GM23248 (cell line): ENCODE measurements around the gene ATG9B. TPM values are rescaled to one million over a fixed set of nuclear protein-coding genes. Genes with fewer than 3 reads are reported as not detected.

Experiments
- DNase-seq: peaks from one replicate; pipeline ENCODE4 v3.0.0-alpha.2; 2015
- H2AFZ ChIP-seq: fragments of 200-600 bp; sonication (generic); 2 replicates; pipeline ENCODE4 v1.6.1; 2016; ENCODE audit warnings: antibody characterized with exemption
- H3F3A ChIP-seq: fragments of 200-600 bp; sonication (generic); 2 replicates; pipeline ENCODE4 v1.6.1; 2016; ENCODE audit warnings: mild to moderate bottlenecking, antibody characterized with exemption, mixed run types; ENCODE audit not compliant: insufficient read depth
- H3K27ac ChIP-seq: fragments of 200-600 bp; sonication (generic); 2 replicates; pipeline ENCODE4 v1.5.1; 2016; ENCODE audit warnings: mild to moderate bottlenecking
- H3K27me3 ChIP-seq: fragments of 200-600 bp; sonication (generic); replicated peaks from 2 replicates; pipeline ENCODE4 v1.6.1; 2016; ENCODE audit warnings: mild to moderate bottlenecking; ENCODE audit not compliant: insufficient read depth
- H3K36me3 ChIP-seq: fragments of 200-600 bp; sonication (generic); 2 replicates; pipeline ENCODE4 v1.6.1; 2016; ENCODE audit warnings: low read depth, mild to moderate bottlenecking
- H3K4me1 ChIP-seq: fragments of 200-600 bp; sonication (generic); 2 replicates; pipeline ENCODE4 v1.6.1; 2016; ENCODE audit warnings: mild to moderate bottlenecking; ENCODE audit not compliant: insufficient read depth
- H3K4me2 ChIP-seq: fragments of 200-600 bp; sonication (generic); one replicate; pipeline ENCODE4 v1.6.1; 2016; ENCODE audit warnings: mild to moderate bottlenecking; ENCODE audit not compliant: unreplicated experiment
- H3K4me3 ChIP-seq: fragments of 200-600 bp; sonication (generic); 2 replicates; pipeline ENCODE4 v1.5.1; 2016; ENCODE audit warnings: mild to moderate bottlenecking
- H3K79me2 ChIP-seq: fragments of 200-600 bp; sonication (generic); 2 replicates; pipeline ENCODE4 v1.6.1; 2016; ENCODE audit warnings: mild to moderate bottlenecking; ENCODE audit not compliant: insufficient read depth
- H3K9ac ChIP-seq: fragments of 200-600 bp; sonication (generic); 2 replicates; pipeline ENCODE4 v1.6.1; 2016; ENCODE audit warnings: mild to moderate bottlenecking
- H3K9me2 ChIP-seq: fragments of 200-600 bp; sonication (generic); 2 replicates; pipeline ENCODE4 v1.6.1; 2016; ENCODE audit warnings: mixed run types, mild to moderate bottlenecking, moderate library complexity; ENCODE audit not compliant: insufficient read depth
- H3K9me3 ChIP-seq: fragments of 200-600 bp; sonication (generic); one replicate; pipeline ENCODE4 v1.6.1; 2017; ENCODE audit warnings: low read depth
- H4K20me1 ChIP-seq: fragments of 200-600 bp; sonication (generic); 2 replicates; pipeline ENCODE4 v1.6.0; 2016; ENCODE audit not compliant: insufficient read depth
- EZH2 ChIP-seq: fragments of 200-600 bp; sonication (generic); IDR thresholded peaks from 2 replicates; pipeline ENCODE4 v1.6.1; 2018; ENCODE audit warnings: antibody characterized with exemption, mild to moderate bottlenecking; ENCODE audit not compliant: insufficient read depth, poor library complexity, severe bottlenecking
- EZH2phosphoT487 ChIP-seq: fragments of 200-600 bp; sonication (generic); IDR thresholded peaks from 2 replicates; pipeline ENCODE4 v1.6.1; 2018; ENCODE audit warnings: antibody characterized with exemption, moderate library complexity, mild to moderate bottlenecking, low read depth; ENCODE audit not compliant: insufficient read depth
- WGBS, 2 experiments: methylation state at CpG; one replicate each; pipeline ENCODE4 v1.1.6; 2015 to 2017; ENCODE audit warnings: low lambda C conversion rate in 2 of 2, low coverage in 1 of 2; ENCODE audit errors: missing lambda C conversion rate in 2 of 2; 5-methylcytosine and 5-hydroxymethylcytosine counted together
- in situ Hi-C: fragments of 300-500 bp; cut with MboI; formaldehyde crosslinking; loops from 2 replicates; pipeline ENCODE4 v1.15.0; 2020
- polyA plus RNA-seq: library from polyadenylated mRNA; unstranded; fragments of >200 nt; fragmentation: Nextera tagmentation; extraction: Ambion mirVana; gene quantifications from 2 replicates; pipeline ENCODE4 v1.2.1, GENCODE V29; 2016
- total RNA-seq: library from RNA; depleted of rRNA; stranded (reverse); fragments of >200 nt; shearing (Covaris generic); gene quantifications from 2 replicates; pipeline ENCODE4 v1.2.3, GENCODE V29; 2014

The ATG9B gene
- total and polyA plus RNA-seq, 2 experiments from 2014 or later, result 0.79 TPM; not detected in 1

- H3K9me2 ChIP-seq, result no peaks in the 10 kb centered on the region
- no peak overlapping the region for H3K9ac ChIP-seq
- in situ Hi-C loops, result no loop called here
- TF ChIP-seq EZH2phosphoT487 (no peak), EZH2 (no peak)
- no peaks in the 10 kb centered on the region for H4K20me1 ChIP-seq
- H3K27me3 ChIP-seq, result no peaks in the 10 kb centered on the region
- no peaks in the 10 kb centered on the region for H3F3A ChIP-seq
- H3K4me3 ChIP-seq, result no peak overlapping the region
- no peak overlapping the region for H3K27ac ChIP-seq
- H2AFZ ChIP-seq, result no peak overlapping the region
- H3K79me2 ChIP-seq, result peaks cover 18% of the 10 kb centered on the region
- H3K36me3 ChIP-seq, result no peaks in the 10 kb centered on the region
- no peak overlapping the region for H3K4me2 ChIP-seq
- H3K4me1 ChIP-seq, result peaks cover 10% of the 10 kb centered on the region; the same call in 1 of the 2 replicates
- H3K9me3 ChIP-seq, result no peaks in the 10 kb centered on the region
- 61% methylated on average over 4 of the region's 4 CpGs for WGBS, 2 experiments
- peak; percentile 56 for DNase-seq
Measured at GRCh38 chr7:151025924-151026671, 1.8 kb upstream of the ATG9B start.

GRCh38 chr7:151023232-151023631 is 1.1 kb downstream of the ATG9B start:
- H3K4me3 ChIP-seq, result no peak overlapping the region
- H3K9me3 ChIP-seq, result no peaks in the 10 kb centered on the region
- H3K9me2 ChIP-seq, result no peaks in the 10 kb centered on the region
- WGBS, 2 experiments, result 64 to 69% methylated on average over 10 of the region's 10 CpGs
- no peaks in the 10 kb centered on the region for H4K20me1 ChIP-seq
- H3K79me2 ChIP-seq, result no peaks in the 10 kb centered on the region
- no peaks in the 10 kb centered on the region for H3K36me3 ChIP-seq
- H3K9ac ChIP-seq, result no peak overlapping the region
- DNase-seq, result no peak
- H3K4me2 ChIP-seq, result no peak overlapping the region
- H3F3A ChIP-seq, result no peaks in the 10 kb centered on the region
- H3K4me1 ChIP-seq, result 0 out of 2 replicates have a peak, but pooled peaks cover 3% of the 10 kb centered on the region
- no peak for TF ChIP-seq EZH2phosphoT487
- TF ChIP-seq EZH2, result no peak
- H3K27ac ChIP-seq, result no peak overlapping the region
- no peak overlapping the region for H2AFZ ChIP-seq
- in situ Hi-C loops, result no loop called here
- H3K27me3 ChIP-seq, result peaks cover 19% of the 10 kb centered on the region

- Histone ChIP-seq H3K9me3 (no peaks in the 10 kb centered on the region), H3K9me2 (no peaks in the 10 kb centered on the region), H3K9ac (no peak overlapping the region), H4K20me1 (no peaks in the 10 kb centered on the region), H3K27ac (no peak overlapping the region), H3K27me3 (peaks cover 19% of the 10 kb centered on the region), H3K4me1 (no peaks in the 10 kb centered on the region), H3K4me3 (no peak overlapping the region), H2AFZ (no peak overlapping the region), H3K4me2 (no peak overlapping the region), H3K79me2 (no peaks in the 10 kb centered on the region), H3F3A (no peaks in the 10 kb centered on the region), H3K36me3 (no peaks in the 10 kb centered on the region)
- in situ Hi-C loops, result no loop called here
- 32 to 42% methylated on average over 4 to 7 of the region's 7 CpGs for WGBS, 2 experiments
- TF ChIP-seq EZH2phosphoT487 (no peak), EZH2 (no peak)
- DNase-seq, result no peak
Measured at GRCh38 chr7:151020231-151020630, 4.1 kb downstream of the ATG9B start.

- no peak overlapping the region for H3K4me2 ChIP-seq
- 0 out of 2 replicates have a peak overlapping the region, but pooled peaks have one; percentile 28 for H2AFZ ChIP-seq
Measured at GRCh38 chr7:151019130-151019447, 5.2 kb downstream of the ATG9B start.

More at GRCh38 chr7:151019130-151019447, 5.2 kb downstream of the ATG9B start:
- DNase-seq, result no peak
- in situ Hi-C loops, result no loop called here
- H3K9me2 ChIP-seq, result no peaks in the 10 kb centered on the region
- H3K9me3 ChIP-seq, result no peaks in the 10 kb centered on the region
- peaks cover 19% of the 10 kb centered on the region for H3K27me3 ChIP-seq
- 21 to 26% methylated on average over 17 to 19 of the region's 20 CpGs for WGBS, 2 experiments
- TF ChIP-seq EZH2 (no peak), EZH2phosphoT487 (no peak)
- no peaks in the 10 kb centered on the region for H3K36me3 ChIP-seq
- no peak overlapping the region for H3K9ac ChIP-seq
- no peaks in the 10 kb centered on the region for H3K4me1 ChIP-seq
- H3K27ac ChIP-seq, result no peak overlapping the region
- H3F3A ChIP-seq, result no peaks in the 10 kb centered on the region
- H4K20me1 ChIP-seq, result no peaks in the 10 kb centered on the region
- no peak overlapping the region for H3K4me3 ChIP-seq
- no peaks in the 10 kb centered on the region for H3K79me2 ChIP-seq
